ENCODE data around the gene WNT10A. TPM values are rescaled to one million over a fixed set of nuclear protein-coding genes. Genes with fewer than 3 reads are reported as not detected.

WNT10A gene
- total RNA-seq, 4 donors from 2014 or later, result 8.0 to 19.1 (median 11.9) TPM

DNA sequence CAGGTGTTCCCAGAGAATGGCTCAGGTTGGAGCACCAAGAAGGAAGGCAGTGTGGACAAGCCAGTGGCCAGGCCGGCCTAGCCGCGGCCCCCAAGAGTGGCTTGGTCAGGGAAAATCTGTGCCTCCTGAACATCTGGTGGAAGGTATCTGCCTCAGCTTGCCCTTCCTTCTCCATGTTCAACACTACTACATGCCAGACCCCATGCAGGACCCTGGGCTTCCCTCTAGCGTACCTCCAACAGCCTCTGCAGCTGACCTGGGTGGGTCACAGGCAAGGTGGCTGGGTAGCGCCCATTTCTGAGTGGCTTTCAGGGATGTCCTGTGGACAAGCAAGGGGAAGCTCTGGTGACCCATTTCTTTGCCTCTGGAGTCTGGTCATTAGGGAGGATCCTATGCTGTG lies 7.7 kb downstream of the WNT10A start:
- no peak for DNase-seq
- Histone ChIP-seq H3K4me1 (peaks cover 18 to 58% (median 21%) of the 10 kb centered on the region in 3 donors), H3K27me3 (peaks cover 0 to 88% (median 0%) of the 10 kb centered on the region in 4 donors), H3K9me3 (no peaks in the 10 kb centered on the region), H3K27ac (no peak overlapping the region), H3K36me3 (peaks cover 0 to 10% (median 0%) of the 10 kb centered on the region in 3 donors), H3K4me3 (no peak overlapping the region)
- intact Hi-C loops (cut with DNase I), result no loop called here
- WGBS, 2 donors, result 79 to 93% methylated on average over 5 of the region's 5 CpGs
- TF ChIP-seq, protein P1, sequence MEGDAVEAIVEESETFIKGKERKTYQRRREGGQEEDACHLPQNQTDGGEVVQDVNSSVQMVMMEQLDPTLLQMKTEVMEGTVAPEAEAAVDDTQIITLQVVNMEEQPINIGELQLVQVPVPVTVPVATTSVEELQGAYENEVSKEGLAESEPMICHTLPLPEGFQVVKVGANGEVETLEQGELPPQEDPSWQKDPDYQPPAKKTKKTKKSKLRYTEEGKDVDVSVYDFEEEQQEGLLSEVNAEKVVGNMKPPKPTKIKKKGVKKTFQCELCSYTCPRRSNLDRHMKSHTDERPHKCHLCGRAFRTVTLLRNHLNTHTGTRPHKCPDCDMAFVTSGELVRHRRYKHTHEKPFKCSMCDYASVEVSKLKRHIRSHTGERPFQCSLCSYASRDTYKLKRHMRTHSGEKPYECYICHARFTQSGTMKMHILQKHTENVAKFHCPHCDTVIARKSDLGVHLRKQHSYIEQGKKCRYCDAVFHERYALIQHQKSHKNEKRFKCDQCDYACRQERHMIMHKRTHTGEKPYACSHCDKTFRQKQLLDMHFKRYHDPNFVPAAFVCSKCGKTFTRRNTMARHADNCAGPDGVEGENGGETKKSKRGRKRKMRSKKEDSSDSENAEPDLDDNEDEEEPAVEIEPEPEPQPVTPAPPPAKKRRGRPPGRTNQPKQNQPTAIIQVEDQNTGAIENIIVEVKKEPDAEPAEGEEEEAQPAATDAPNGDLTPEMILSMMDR (IDR thresholded peaks at IDR 0.05), result no peak
- no peak for TF ChIP-seq POLR2A (IDR thresholded peaks at IDR 0.05)

DNA sequence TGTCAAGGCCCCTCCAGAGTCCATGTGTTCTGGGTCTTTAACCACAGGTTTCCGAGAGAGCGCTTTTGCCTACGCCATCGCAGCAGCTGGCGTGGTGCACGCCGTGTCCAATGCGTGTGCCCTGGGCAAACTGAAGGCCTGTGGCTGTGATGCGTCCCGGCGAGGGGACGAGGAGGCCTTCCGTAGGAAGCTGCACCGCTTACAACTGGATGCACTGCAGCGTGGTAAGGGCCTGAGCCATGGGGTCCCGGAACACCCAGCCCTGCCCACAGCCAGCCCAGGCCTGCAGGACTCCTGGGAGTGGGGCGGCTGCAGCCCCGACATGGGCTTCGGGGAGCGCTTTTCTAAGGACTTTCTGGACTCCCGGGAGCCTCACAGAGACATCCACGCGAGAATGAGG lies 9.3 kb downstream of the WNT10A start:
- Histone ChIP-seq H3K9me3 (no peaks in the 10 kb centered on the region), H3K4me3 (no peak overlapping the region), H3K4me1 (peaks cover 20 to 58% (median 27%) of the 10 kb centered on the region in 3 donors), H3K27ac (no peak overlapping the region), H3K27me3 (peaks cover 0 to 88% (median 3%) of the 10 kb centered on the region in 4 donors), H3K36me3 (peaks cover 0 to 10% (median 0%) of the 10 kb centered on the region in 3 donors)
- TF ChIP-seq, protein P1 (IDR thresholded peaks at IDR 0.05), result no peak
- no peak for TF ChIP-seq POLR2A (IDR thresholded peaks at IDR 0.05)
- intact Hi-C loops (cut with DNase I), result no loop called here
- no peak for DNase-seq
- WGBS, 2 donors, result 60 to 90% methylated on average over 1 to 14 of the region's 23 CpGs

DNA sequence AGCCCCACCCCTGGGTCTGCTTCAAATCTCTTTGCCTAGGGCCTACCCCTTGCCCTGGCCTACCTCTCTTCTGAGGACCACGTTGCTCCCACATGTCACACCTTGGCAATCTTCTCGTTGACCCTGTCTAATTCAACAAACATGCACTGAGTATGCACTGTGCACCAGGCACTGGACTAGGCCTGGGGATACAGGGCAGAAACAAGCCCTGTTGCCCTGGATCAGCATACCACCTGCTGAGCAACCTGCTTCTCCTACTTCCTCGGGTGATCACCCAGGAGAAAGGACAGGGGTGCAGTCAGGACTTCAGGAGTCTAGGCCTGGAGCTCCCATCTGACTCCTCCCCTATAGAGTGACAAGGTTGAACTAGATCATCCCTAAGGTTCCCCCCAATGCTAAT lies 9.7 kb downstream of the WNT10A start:
- WGBS, 2 donors, result 57% methylated on average over 2 of the region's 3 CpGs; no CpG with 5 or more reads in 1 of the 2 donors
- Histone ChIP-seq H3K9me3 (no peaks in the 10 kb centered on the region), H3K4me3 (no peak overlapping the region), H3K4me1 (peaks cover 24 to 58% (median 27%) of the 10 kb centered on the region in 3 donors), H3K27me3 (peaks cover 0 to 88% (median 4%) of the 10 kb centered on the region in 4 donors), H3K27ac (no peak overlapping the region), H3K36me3 (peaks cover 0 to 10% (median 0%) of the 10 kb centered on the region in 3 donors)
- TF ChIP-seq, protein P1 (IDR thresholded peaks at IDR 0.05), result no peak
- TF ChIP-seq POLR2A (IDR thresholded peaks at IDR 0.05), result no peak
- DNase-seq, result no peak
- intact Hi-C loops (cut with DNase I), result no loop called here

DNA sequence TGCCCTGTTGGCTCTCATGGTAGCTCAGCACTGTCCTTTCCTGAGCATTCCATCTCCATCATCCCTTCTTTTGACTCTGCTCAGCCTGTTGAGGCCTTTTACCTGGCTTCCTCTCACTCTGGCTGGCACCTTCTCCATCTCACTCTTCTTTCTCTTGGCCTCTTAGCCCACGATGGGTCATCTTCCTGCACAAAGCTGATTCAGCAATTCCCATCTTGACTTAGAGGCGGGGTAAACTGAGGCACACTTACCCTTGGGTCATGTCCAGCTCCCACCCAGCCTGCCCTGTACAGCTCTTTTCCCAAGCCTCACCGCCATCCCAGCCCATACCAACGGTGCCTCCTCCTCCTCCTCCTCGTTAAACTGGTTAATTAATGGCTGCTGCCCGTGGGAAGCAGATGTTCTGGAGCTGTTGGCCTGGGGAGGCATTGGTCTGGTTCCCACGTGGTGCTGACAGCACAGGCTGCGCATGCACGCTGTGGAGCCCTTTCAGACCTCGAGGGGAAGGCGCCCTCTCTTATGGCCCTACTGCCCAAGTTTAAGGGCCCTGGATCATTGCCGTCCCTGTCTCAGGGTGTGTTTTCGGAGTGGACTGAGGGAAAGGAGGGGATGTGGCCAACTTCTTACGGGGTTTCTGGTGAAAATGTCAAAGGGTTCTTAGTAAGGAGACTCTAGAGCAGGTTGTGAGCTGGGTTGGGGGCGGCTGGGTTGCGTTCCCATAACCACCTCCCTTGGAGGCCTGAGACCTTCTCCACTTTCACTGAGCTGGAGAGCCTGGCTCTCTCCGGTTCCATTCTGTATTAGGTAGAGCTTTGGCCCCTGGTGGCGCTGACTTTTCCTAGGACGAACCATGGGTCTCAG lies 10.9 kb downstream of the WNT10A start:
- Histone ChIP-seq H3K27ac (no peak overlapping the region), H3K27me3 (peaks cover 0 to 89% (median 7%) of the 10 kb centered on the region in 4 donors), H3K36me3 (peaks cover 0 to 10% (median 0%) of the 10 kb centered on the region in 3 donors), H3K4me1 (peaks cover 24 to 58% (median 25%) of the 10 kb centered on the region in 3 donors), H3K9me3 (no peaks in the 10 kb centered on the region), H3K4me3 (no peak overlapping the region)
- DNase-seq, result no peak
- intact Hi-C loops (cut with DNase I), result no loop called here
- 71 to 80% methylated on average over 13 to 19 of the region's 19 CpGs for WGBS, 2 donors
- TF ChIP-seq POLR2A (IDR thresholded peaks at IDR 0.05), result no peak
- TF ChIP-seq, protein P1 (IDR thresholded peaks at IDR 0.05), result no peak

DNA sequence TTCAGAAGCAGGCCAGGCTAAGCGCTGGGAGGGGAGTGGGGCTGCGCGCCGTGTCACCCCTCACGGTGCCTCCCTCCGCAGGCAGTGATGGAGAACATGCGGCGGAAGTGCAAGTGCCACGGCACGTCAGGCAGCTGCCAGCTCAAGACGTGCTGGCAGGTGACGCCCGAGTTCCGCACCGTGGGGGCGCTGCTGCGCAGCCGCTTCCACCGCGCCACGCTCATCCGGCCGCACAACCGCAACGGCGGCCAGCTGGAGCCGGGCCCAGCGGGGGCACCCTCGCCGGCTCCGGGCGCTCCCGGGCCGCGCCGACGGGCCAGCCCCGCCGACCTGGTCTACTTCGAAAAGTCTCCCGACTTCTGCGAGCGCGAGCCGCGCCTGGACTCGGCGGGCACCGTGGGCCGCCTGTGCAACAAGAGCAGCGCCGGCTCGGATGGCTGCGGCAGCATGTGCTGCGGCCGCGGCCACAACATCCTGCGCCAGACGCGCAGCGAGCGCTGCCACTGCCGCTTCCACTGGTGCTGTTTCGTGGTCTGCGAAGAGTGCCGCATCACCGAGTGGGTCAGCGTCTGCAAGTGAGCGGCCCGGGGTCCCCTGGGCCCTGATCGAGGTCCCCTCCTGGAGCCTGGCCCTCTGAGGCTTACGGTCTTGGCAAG lies 12.2 kb downstream of the WNT10A start:
- no peak for DNase-seq
- TF ChIP-seq, protein P1 (IDR thresholded peaks at IDR 0.05), result peak in 5 of 6 experiments; percentile 21 to 62 (median 43)
- TF ChIP-seq POLR2A (IDR thresholded peaks at IDR 0.05), result peak in 1 of 4 donors; percentile 32
- peaks cover 34 to 61% (median 34%) of the 10 kb centered on the region in 3 donors for H3K4me1 ChIP-seq
- H3K9me3 ChIP-seq, result no peaks in the 10 kb centered on the region
- intact Hi-C loops (cut with DNase I), result no loop called here
- no CpG with 5 or more reads among the region's 72 CpGs for WGBS, 2 donors
- H3K4me3 ChIP-seq, result peak overlapping the region; percentile 27 to 66 (median 37)
- H3K27ac ChIP-seq, result peak overlapping the region; percentile 60 to 76 (median 62)
- H3K27me3 ChIP-seq, result peaks cover 0 to 91% (median 15%) of the 10 kb centered on the region in 4 donors
- peaks cover 0 to 10% (median 0%) of the 10 kb centered on the region in 3 donors for H3K36me3 ChIP-seq
